K562 (cell line): Measurements from ENCODE around the gene MIEF1. TPM values are rescaled to one million over a fixed set of nuclear protein-coding genes. Genes with fewer than 3 reads are reported as not detected.

Source experiments
- ARID3B ChIP-seq: fragments of 250-450 bp; sonication (Bioruptor Pico); IDR thresholded peaks from 2 replicates; pipeline ENCODE4 v1.4.0; 2020; ENCODE audit warnings: borderline replicate concordance
- ATF2 ChIP-seq: sonication (generic); formaldehyde crosslinking; IDR thresholded peaks from 2 replicates; pipeline ENCODE4 v1.8.1; 2022; ENCODE audit warnings: missing genetic modification reagents
- BACH1 ChIP-seq: fragments of 200-800 bp; sonication (Bioruptor generic); IDR thresholded peaks from 2 replicates; pipeline ENCODE4 v1.6.1; 2016; ENCODE audit warnings: missing genetic modification characterization, missing compliant biosample characterization
- E2F3 ChIP-seq: fragments of 250-450 bp; sonication (Bioruptor Pico); IDR thresholded peaks from 2 replicates; pipeline ENCODE4 v1.4.0; 2020; ENCODE audit warnings: mild to moderate bottlenecking
- ERF ChIP-seq: fragments of 450-650 bp; formaldehyde crosslinking; IDR thresholded peaks from 2 replicates; pipeline ENCODE4 v1.4.0; 2020; ENCODE audit warnings: mild to moderate bottlenecking, mixed read lengths
- FOXK2 ChIP-seq, 2 experiments: fragments of 450-650 bp; IDR thresholded peaks in 1 of 2; conservative IDR thresholded peaks in 1 of 2; 2 replicates each; pipeline ENCODE4 v1.6.1; 2016; ENCODE audit warnings: low read depth in 2 of 2, mild to moderate bottlenecking in 1 of 2
- GTF2A2 ChIP-seq: IDR thresholded peaks from 2 replicates; pipeline ENCODE4 v1.6.1; 2016; ENCODE audit warnings: mild to moderate bottlenecking, missing genetic modification characterization, missing compliant biosample characterization
- NCOA1 ChIP-seq: fragments of 450-650 bp; IDR thresholded peaks from 2 replicates; pipeline ENCODE4 v1.6.1; 2016; ENCODE audit warnings: low read depth
- NCOR1 ChIP-seq: fragments of 450-650 bp; IDR thresholded peaks from 2 replicates; pipeline ENCODE4 v1.6.1; 2016; ENCODE audit warnings: mild to moderate bottlenecking, moderate library complexity
- NFATC3 ChIP-seq: fragments of 450-650 bp; IDR thresholded peaks from 2 replicates; pipeline ENCODE4 v1.6.1; 2017; ENCODE audit warnings: mild to moderate bottlenecking
- NR3C1 ChIP-seq: sonication (generic); formaldehyde crosslinking; IDR thresholded peaks from 2 replicates; pipeline ENCODE4 v1.8.1; 2022; ENCODE audit warnings: missing genetic modification reagents
- PREB ChIP-seq: sonication (generic); formaldehyde crosslinking; IDR thresholded peaks from 2 replicates; pipeline ENCODE4 v1.8.1; 2023; ENCODE audit warnings: mild to moderate bottlenecking, missing genetic modification reagents
- RBFOX2 ChIP-seq: fragments of 200-400 bp; formaldehyde crosslinking; IDR thresholded peaks from 2 replicates; pipeline ENCODE4 v1.6.1; 2017; ENCODE audit warnings: low read depth, mild to moderate bottlenecking, low read length, moderate library complexity
- TEAD1 ChIP-seq, 2 experiments: fragments of 450-650 bp in 1 of 2; sonication (generic) in 1 of 2; formaldehyde crosslinking; IDR thresholded peaks; 2 replicates each; pipeline versions ENCODE4 v1.4.0 to v1.8.0; 2020 to 2022; ENCODE audit warnings: mild to moderate bottlenecking in 2 of 2, missing genetic modification reagents in 1 of 2
- ZBTB43 ChIP-seq: sonication (generic); formaldehyde crosslinking; IDR thresholded peaks from 2 replicates; pipeline ENCODE4 v1.8.0; 2023; ENCODE audit warnings: mild to moderate bottlenecking, missing genetic modification reagents
- ZNF609 ChIP-seq: sonication (generic); formaldehyde crosslinking; IDR thresholded peaks from 2 replicates; pipeline ENCODE4 v1.8.1; 2023; ENCODE audit warnings: missing genetic modification reagents, mild to moderate bottlenecking, borderline replicate concordance
- polyA plus RNA-seq, 8 experiments: library from polyadenylated mRNA; depleted of rRNA in 4 of 8; stranded (reverse) in 5 of 8; unstranded in 3 of 8; fragments of >200 nt; fragmentation: Nextera tagmentation in 2 of 8; fragmentation: Illumina TruSeq in 1 of 8; extraction: Ambion mirVana in 2 of 8; extraction: Trizol in 1 of 8; gene quantifications; 2 replicates each; pipeline versions ENCODE4 v1.2.1 to v1.2.3, GENCODE V29; 2011 to 2014; ENCODE audit warnings: inconsistent platforms in 1 of 8, missing spikeins in 1 of 8
- total RNA-seq, 7 experiments: library from RNA; depleted of rRNA in 6 of 7; stranded (reverse); fragments of >200 nt in 6 of 7; fragmentation: Illumina TruSeq in 2 of 7; extraction: Trizol in 2 of 7; gene quantifications; 2 replicates each; pipeline versions ENCODE4 v1.2.1 to v1.2.3, GENCODE V29; 2011 to 2021; ENCODE audit warnings: low replicate concordance in 1 of 7

MIEF1 gene
- total and polyA plus RNA-seq, 9 of the 15 experiments (the other 6 are each of a cell fraction or from before 2014, with no cell fraction given) = 10.9 to 51.8 (median 25.5) TPM

GRCh38 chr22:39472570-39473556, 29.2 kb upstream of the MIEF1 start (continued):
- TF ChIP-seq ATF2 (CRISPR knock-in tag) = no peak
- peak in 1 of 2 experiments; percentile 33; a peak in 1 of 4 replicates for TF ChIP-seq TEAD1 (CRISPR knock-in tag; IDR thresholded peaks at IDR 0.05)
- no peak for TF ChIP-seq FOXK2 (conservative IDR thresholded peaks at IDR 0.05 in 1 of 2, IDR thresholded peaks at IDR 0.05 in 1 of 2; ENCODE audit: low read depth in 2 of 2)
- TF ChIP-seq BACH1 (tag) = no peak
- no peak for TF ChIP-seq NR3C1 (CRISPR knock-in tag)
- TF ChIP-seq GTF2A2 (tag) = no peak
- no peak for TF ChIP-seq ARID3B
- no peak for TF ChIP-seq NFATC3
- TF ChIP-seq E2F3 (CRISPR knock-in tag) = no peak
- TF ChIP-seq PREB (CRISPR knock-in tag) = no peak
- no peak for TF ChIP-seq ZNF609
- no peak for TF ChIP-seq ZBTB43 (CRISPR knock-in tag)
- no peak for TF ChIP-seq NCOA1
- peak; percentile 64 for TF ChIP-seq NCOR1
- peak; percentile 59; the same call in 1 of the 2 replicates for TF ChIP-seq RBFOX2
- TF ChIP-seq ERF (CRISPR knock-in tag) = no peak
